ENCODE measurements around the gene ZNF236.

ZNF236 gene

DNA sequence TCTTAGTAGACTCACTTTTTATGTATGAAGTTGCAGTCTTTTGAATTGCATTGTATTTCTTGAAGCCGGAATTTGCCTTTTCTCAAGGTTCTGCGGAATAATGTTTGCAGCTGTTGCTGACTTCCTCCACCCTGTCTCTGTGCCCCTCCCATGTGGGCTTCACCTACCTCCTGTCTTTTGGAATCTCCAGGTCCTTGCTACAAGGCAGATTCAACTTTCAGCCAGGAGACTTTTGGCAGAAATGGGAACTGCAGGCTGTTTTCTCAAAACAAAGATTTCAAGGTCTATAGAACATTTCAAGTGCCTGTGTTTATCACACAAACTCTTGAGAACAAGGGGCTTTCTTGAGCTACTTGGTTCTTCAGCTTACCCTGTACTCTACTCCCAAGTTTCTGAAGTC is 25.6 kb downstream of the ZNF236 start:
- no peak overlapping the region for H3K9ac ChIP-seq (ENCODE audit: low read length)

GRCh38 chr18:76850112-76850511 is 27.8 kb downstream of the ZNF236 start:
- Histone ChIP-seq H3K9ac (ENCODE audit: low read length) (no peak overlapping the region), H3K27me3 (ENCODE audit: low read depth, low read length) (no peaks in the 10 kb centered on the region), H3K4me2 (ENCODE audit: low read length) (no peak overlapping the region), H2AFZ (ENCODE audit: low read depth, low read length) (no peak overlapping the region), H4K20me1 (ENCODE audit: insufficient read depth, low read length) (peaks cover 2% of the 10 kb centered on the region; the same call in 1 of the 2 replicates), H3K27ac (ENCODE audit: low read length) (no peak overlapping the region), H3K9me3 (ENCODE audit: insufficient read depth, low read length) (no peaks in the 10 kb centered on the region), H3K4me1 (ENCODE audit: low read length) (0 out of 2 replicates have a peak, but pooled peaks cover 3% of the 10 kb centered on the region), H3K36me3 (replicated peaks; ENCODE audit: low read depth, low read length) (peaks cover 15% of the 10 kb centered on the region), H3K4me3 (ENCODE audit: low read length) (no peak overlapping the region), H3K79me2 (ENCODE audit: low read length) (peaks cover 25% of the 10 kb centered on the region)
- TF ChIP-seq, protein P1, sequence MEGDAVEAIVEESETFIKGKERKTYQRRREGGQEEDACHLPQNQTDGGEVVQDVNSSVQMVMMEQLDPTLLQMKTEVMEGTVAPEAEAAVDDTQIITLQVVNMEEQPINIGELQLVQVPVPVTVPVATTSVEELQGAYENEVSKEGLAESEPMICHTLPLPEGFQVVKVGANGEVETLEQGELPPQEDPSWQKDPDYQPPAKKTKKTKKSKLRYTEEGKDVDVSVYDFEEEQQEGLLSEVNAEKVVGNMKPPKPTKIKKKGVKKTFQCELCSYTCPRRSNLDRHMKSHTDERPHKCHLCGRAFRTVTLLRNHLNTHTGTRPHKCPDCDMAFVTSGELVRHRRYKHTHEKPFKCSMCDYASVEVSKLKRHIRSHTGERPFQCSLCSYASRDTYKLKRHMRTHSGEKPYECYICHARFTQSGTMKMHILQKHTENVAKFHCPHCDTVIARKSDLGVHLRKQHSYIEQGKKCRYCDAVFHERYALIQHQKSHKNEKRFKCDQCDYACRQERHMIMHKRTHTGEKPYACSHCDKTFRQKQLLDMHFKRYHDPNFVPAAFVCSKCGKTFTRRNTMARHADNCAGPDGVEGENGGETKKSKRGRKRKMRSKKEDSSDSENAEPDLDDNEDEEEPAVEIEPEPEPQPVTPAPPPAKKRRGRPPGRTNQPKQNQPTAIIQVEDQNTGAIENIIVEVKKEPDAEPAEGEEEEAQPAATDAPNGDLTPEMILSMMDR (IDR thresholded peaks at IDR 0.05; ENCODE audit: low read depth, low read length) = no peak
- TF ChIP-seq EZH2phosphoT487 (IDR thresholded peaks at IDR 0.05; ENCODE audit: low read depth) = no peak

More for the DNA sequence above, 25.6 kb downstream of the ZNF236 start:
- Histone ChIP-seq H4K20me1 (ENCODE audit: insufficient read depth, low read length) (peaks cover 7% of the 10 kb centered on the region), H3K4me3 (ENCODE audit: low read length) (no peak overlapping the region), H3K4me2 (ENCODE audit: low read length) (no peak overlapping the region), H3K79me2 (ENCODE audit: low read length) (peaks cover 39% of the 10 kb centered on the region), H2AFZ (ENCODE audit: low read depth, low read length) (no peak overlapping the region), H3K36me3 (replicated peaks; ENCODE audit: low read depth, low read length) (peaks cover 14% of the 10 kb centered on the region), H3K4me1 (ENCODE audit: low read length) (0 out of 2 replicates have a peak, but pooled peaks cover 3% of the 10 kb centered on the region), H3K27ac (ENCODE audit: low read length) (no peak overlapping the region), H3K27me3 (ENCODE audit: low read depth, low read length) (no peaks in the 10 kb centered on the region), H3K9me3 (ENCODE audit: insufficient read depth, low read length) (no peaks in the 10 kb centered on the region)
- TF ChIP-seq, protein P1 (IDR thresholded peaks at IDR 0.05; ENCODE audit: low read depth, low read length) = no peak
- TF ChIP-seq EZH2phosphoT487 (IDR thresholded peaks at IDR 0.05; ENCODE audit: low read depth) = no peak

GRCh38 chr18:76855594-76855993 is 33.2 kb downstream of the ZNF236 start:
- no peak overlapping the region for H3K9ac ChIP-seq (ENCODE audit: low read length)
- H4K20me1 ChIP-seq (ENCODE audit: insufficient read depth, low read length) = 0 out of 2 replicates have a peak, but pooled peaks cover 3% of the 10 kb centered on the region
- no peaks in the 10 kb centered on the region for H3K9me3 ChIP-seq (ENCODE audit: insufficient read depth, low read length)
- no peaks in the 10 kb centered on the region for H3K4me1 ChIP-seq (ENCODE audit: low read length)
- H2AFZ ChIP-seq (ENCODE audit: low read depth, low read length) = no peak overlapping the region
- H3K4me3 ChIP-seq (ENCODE audit: low read length) = no peak overlapping the region
- no peaks in the 10 kb centered on the region for H3K79me2 ChIP-seq (ENCODE audit: low read length)
- no peak overlapping the region for H3K4me2 ChIP-seq (ENCODE audit: low read length)
- H3K27me3 ChIP-seq (ENCODE audit: low read depth, low read length) = no peaks in the 10 kb centered on the region
- H3K36me3 ChIP-seq (replicated peaks; ENCODE audit: low read depth, low read length) = peaks cover 18% of the 10 kb centered on the region
- no peak for TF ChIP-seq EZH2phosphoT487 (IDR thresholded peaks at IDR 0.05; ENCODE audit: low read depth)
- TF ChIP-seq, protein P1 (IDR thresholded peaks at IDR 0.05; ENCODE audit: low read depth, low read length) = no peak
- H3K27ac ChIP-seq (ENCODE audit: low read length) = no peak overlapping the region

- Histone ChIP-seq H3K79me2 (ENCODE audit: low read length) (no peaks in the 10 kb centered on the region), H3K9ac (ENCODE audit: low read length) (no peak overlapping the region), H3K27ac (ENCODE audit: low read length) (no peak overlapping the region), H3K36me3 (replicated peaks; ENCODE audit: low read depth, low read length) (peaks cover 19% of the 10 kb centered on the region), H3K4me2 (ENCODE audit: low read length) (no peak overlapping the region), H3K9me3 (ENCODE audit: insufficient read depth, low read length) (no peaks in the 10 kb centered on the region), H2AFZ (ENCODE audit: low read depth, low read length) (no peak overlapping the region), H3K4me1 (ENCODE audit: low read length) (no peaks in the 10 kb centered on the region), H3K4me3 (ENCODE audit: low read length) (no peak overlapping the region), H3K27me3 (ENCODE audit: low read depth, low read length) (no peaks in the 10 kb centered on the region), H4K20me1 (ENCODE audit: insufficient read depth, low read length) (0 out of 2 replicates have a peak, but pooled peaks cover 3% of the 10 kb centered on the region)
- TF ChIP-seq, protein P1 (IDR thresholded peaks at IDR 0.05; ENCODE audit: low read depth, low read length) = no peak
- no peak for TF ChIP-seq EZH2phosphoT487 (IDR thresholded peaks at IDR 0.05; ENCODE audit: low read depth)
These were observed 35.1 kb downstream of the ZNF236 start for GRCh38 chr18:76857476-76857875.
